ENCODE measurements around the gene PARP3. TPM values are rescaled to one million over a fixed set of nuclear protein-coding genes. Genes with fewer than 3 reads are reported as not detected.
A peak's percentile ranks its signal among the peaks of the same experiment; 100 is the strongest.

Gene PARP3
- total RNA-seq, 2 donors from 2014 or later = 3.7 to 11.9 TPM

DNA sequence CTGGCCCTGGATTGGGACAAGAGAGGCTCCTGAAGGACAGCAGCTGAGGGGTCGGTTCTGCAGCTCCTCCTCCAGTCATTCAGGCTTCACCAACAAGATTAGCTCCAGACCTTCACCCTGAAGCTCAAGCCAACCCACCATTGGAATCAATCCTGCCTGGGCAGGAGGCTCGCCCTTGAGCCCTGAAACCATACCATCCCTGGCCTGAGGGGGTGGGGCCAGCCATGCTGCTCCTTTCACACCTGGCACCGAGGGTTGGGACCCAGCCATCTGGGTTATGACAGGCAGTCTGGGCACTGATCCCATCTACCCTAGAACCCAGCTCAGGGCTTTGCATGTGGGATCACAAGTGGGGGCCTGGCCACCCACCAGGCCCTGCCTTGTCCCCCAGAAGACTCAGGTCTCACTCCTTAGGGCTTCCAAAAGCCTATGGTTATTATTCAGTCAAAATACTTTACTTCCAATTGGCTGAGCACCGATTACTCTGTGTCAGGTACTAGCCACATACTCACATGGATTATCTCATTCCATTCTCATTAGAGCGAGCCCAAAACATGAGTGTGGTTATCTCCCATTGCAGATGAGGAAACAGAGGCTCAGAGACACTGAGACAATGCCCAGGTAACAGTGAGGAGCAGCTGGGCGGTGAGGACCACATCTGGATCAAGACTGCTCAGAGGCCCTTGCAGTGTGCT is 28.6 kb downstream of the PARP3 start:
- no peak overlapping the region for H3K27ac Mint-ChIP-seq
- no peaks in the 10 kb centered on the region for H3K36me3 Mint-ChIP-seq
- H3K27me3 Mint-ChIP-seq = no peaks in the 10 kb centered on the region
- H3K9me3 Mint-ChIP-seq = no peaks in the 10 kb centered on the region
- DNase-seq (ENCODE audit: low spot score) = no peak
- no peak for ATAC-seq
- H3K4me3 Mint-ChIP-seq = no peak overlapping the region
- peaks cover 20 to 24% of the 10 kb centered on the region in 2 donors for H3K4me1 Mint-ChIP-seq (ENCODE audit: low read depth in 2 of 2)

DNA sequence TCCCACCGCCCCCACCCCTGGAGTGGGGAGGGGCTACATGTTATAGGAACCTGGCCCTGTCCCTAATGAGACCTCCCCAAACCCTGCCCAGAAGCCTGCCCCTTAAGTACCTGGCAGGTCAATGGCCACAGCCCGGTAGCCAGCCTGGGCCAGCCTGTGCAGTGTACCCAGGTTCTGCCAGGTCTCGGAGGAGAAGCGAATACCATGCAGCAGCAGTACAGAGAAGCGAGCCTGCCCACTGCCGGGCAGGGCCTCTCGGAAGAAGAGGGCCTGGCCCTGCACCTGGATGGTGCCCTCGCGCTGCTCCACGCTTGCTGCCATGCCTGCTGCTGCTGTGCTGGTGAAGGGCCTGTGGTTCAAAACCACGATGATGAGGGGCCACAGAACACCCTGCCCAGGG is 29.2 kb downstream of the PARP3 start:
- no peaks in the 10 kb centered on the region for H3K27me3 Mint-ChIP-seq
- H3K9me3 Mint-ChIP-seq = no peaks in the 10 kb centered on the region
- no peak overlapping the region for H3K27ac Mint-ChIP-seq
- no peak for DNase-seq (ENCODE audit: low spot score)
- H3K36me3 Mint-ChIP-seq = no peaks in the 10 kb centered on the region
- H3K4me1 Mint-ChIP-seq (ENCODE audit: low read depth in 2 of 2) = peaks cover 19 to 24% of the 10 kb centered on the region in 2 donors
- ATAC-seq = no peak
- H3K4me3 Mint-ChIP-seq = no peak overlapping the region

DNA sequence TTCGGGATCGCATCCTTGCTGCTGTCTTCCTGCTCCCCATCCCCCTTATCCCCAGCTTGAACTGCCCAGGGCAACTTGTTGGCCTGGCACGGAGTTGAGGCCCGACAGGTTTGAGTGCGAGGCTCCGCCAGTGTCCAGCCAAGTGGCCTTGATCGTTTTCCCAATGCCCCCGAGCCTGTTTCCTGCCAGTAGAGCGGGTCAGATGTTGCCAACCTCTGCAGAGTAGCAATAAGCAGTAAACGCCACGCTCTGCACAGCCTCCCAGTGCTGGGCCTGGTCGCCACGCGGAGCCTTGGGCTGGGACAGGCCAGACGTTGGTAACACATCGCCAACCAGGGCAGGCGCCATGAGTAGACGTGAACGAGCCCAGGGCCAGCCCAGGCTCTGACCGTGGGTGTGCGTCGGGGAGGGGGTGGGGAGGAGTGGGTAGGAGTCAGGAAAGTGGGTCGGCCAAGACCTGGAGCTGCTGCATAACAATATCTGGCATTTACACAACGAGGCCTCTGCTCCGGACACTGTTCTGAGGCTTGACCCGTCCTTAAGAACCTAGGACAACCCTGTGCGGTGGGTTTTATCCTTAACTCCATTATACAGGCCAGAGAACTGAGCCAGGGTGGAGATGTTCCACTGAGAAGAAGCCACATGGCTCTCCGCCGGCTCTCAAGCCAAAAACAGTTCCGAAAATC is 32.3 kb downstream of the PARP3 start:
- Mint-ChIP-seq H3K4me1 (ENCODE audit: low read depth in 2 of 2) (peaks cover 27 to 28% of the 10 kb centered on the region in 2 donors), H3K27me3 (no peaks in the 10 kb centered on the region)

DNA sequence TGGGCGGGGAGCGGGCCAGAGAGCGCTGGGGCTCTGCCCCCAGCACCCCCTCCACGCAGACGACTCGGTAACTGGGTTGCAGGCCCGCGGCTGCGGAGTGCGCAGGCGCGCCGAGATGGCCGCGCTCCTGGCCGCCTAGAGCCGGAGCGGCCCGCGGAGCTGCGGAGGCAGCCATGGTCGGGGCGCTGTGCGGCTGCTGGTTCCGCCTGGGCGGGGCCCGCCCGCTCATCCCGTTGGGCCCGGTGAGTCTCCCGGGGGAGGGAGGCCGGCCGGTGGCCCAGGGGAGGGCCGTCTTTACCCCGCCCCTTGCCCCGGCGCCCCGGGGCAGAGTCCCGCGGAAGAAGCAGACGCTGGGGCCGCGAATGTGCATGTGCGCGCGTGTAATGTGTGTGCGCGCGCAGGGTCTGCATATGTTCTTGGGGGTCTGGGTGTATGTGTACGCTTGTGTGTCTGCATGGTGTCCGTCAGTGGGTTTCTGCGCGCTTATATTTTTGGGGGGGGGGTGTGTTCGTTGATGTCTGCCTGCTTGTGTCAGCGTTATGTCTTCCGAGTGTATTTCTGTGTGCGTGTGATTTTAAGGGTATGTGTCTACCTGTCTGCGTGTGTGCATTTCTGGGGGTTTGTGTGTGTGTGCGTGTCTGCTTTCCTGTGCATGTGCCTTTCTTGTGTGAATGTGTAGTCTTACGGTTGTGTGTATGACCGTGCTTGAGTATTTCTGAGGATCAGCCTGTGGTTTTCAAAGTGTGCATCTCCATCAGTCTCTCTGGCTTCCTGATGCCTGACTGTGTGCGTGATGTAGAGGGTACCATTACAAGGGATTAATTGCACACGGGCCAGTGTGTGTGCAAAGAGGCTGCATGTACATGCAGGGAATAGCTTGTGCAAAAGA is 33.0 kb downstream of the PARP3 start, which contains the start of gene ABHD14A:
TSS of gene ABHD14A (plus strand) at position 102 of the 889 bp plus-strand sequence. CDS start at position 174, 72 bp downstream.
- DNase-seq (ENCODE audit: low spot score) = peak; percentile 85
- peaks cover 27 to 28% of the 10 kb centered on the region in 2 donors for H3K4me1 Mint-ChIP-seq (ENCODE audit: low read depth in 2 of 2)

More for the DNA sequence above, 32.3 kb downstream of the PARP3 start:
- Mint-ChIP-seq H3K36me3 (no peaks in the 10 kb centered on the region), H3K4me3 (peak overlapping the region; percentile 96), H3K9me3 (no peaks in the 10 kb centered on the region), H3K27ac (peak overlapping the region; percentile 64 to 93)
- DNase-seq (ENCODE audit: low spot score) (no peak), ATAC-seq (peak; percentile 30 to 34)

DNA sequence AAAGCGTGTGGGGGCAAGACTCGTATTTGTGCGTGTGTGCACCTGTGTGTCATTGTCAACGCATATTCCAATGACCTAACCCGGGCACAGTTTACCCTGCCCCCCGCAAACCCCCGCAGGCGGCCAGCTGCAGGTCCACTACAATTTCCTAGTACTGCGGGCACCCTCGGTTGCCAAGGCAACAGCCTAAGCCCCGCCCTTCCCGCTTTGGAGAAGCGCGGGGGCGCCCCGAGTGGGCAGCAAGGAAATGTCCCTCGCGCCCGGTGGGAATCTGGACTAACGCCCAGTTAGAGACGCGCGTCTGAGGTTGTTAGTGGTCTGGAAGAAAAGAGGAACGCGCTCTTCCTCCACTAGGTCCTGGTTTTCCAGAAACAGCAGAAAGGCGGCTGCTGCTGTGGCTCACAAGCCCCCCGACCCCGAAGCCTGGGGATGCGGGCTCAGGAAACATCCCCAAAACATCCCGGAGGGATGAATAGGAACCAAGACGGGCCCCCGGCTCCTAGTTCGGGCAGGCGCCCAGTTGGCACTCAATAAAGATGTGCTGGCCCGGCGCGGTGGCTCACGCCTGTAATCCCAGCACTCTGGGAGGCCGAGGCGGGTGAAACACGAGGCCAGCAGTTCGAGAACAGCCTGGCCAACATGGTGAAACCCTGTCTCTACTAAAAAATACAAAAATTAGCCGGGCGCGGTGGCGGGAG is 33.8 kb downstream of the PARP3 start:
- no peak for DNase-seq (ENCODE audit: low spot score)
- H3K27me3 Mint-ChIP-seq = no peaks in the 10 kb centered on the region
- H3K36me3 Mint-ChIP-seq = no peaks in the 10 kb centered on the region
- H3K4me1 Mint-ChIP-seq (ENCODE audit: low read depth in 2 of 2) = peaks cover 29 to 30% of the 10 kb centered on the region in 2 donors
- peak overlapping the region; percentile 26 to 64 for H3K27ac Mint-ChIP-seq
- no peaks in the 10 kb centered on the region for H3K9me3 Mint-ChIP-seq
- ATAC-seq = no peak
- peak overlapping the region; percentile 96 for H3K4me3 Mint-ChIP-seq

More for the DNA sequence above, 33.0 kb downstream of the PARP3 start, which contains the start of gene ABHD14A:
- H3K27me3 Mint-ChIP-seq = no peaks in the 10 kb centered on the region
- H3K4me3 Mint-ChIP-seq = peak within 1 kb of the TSS; percentile 96
- ATAC-seq = peak; percentile 85 to 89
- H3K27ac Mint-ChIP-seq = peak within 1 kb of the TSS; percentile 64 to 93
- H3K36me3 Mint-ChIP-seq = no peaks in the 10 kb centered on the region
- no peaks in the 10 kb centered on the region for H3K9me3 Mint-ChIP-seq

DNA sequence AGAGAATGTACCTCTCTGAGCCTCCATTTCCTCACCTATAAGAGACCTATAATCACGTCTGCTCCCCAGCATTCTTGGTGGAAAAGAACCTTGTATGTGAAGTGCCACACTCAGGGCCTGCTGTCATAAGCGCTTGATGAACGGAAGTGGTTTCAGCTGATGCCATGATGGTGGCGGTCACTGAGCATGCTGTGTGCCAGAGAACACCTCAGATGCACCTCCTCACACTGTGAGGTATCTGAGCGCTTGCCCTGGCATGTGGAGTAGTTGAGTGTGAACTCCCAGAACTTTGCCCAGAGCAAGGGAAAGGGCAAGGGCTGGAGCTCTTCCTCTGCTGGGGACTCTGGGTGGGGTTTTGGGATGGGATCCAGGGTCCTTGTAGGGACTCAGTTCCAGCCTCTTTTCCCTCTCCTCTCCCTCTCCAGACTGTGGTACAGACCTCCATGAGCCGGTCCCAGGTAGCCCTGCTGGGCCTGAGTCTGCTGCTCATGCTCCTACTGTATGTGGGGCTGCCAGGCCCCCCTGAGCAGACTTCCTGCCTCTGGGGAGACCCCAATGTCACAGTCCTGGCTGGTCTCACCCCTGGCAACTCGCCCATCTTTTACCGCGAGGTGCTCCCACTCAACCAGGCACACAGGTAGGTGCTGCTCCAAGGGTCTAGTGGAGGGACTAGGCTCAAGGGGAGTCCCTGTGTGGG is 35.4 kb downstream of the PARP3 start:
- H3K9me3 Mint-ChIP-seq = no peaks in the 10 kb centered on the region

DNA sequence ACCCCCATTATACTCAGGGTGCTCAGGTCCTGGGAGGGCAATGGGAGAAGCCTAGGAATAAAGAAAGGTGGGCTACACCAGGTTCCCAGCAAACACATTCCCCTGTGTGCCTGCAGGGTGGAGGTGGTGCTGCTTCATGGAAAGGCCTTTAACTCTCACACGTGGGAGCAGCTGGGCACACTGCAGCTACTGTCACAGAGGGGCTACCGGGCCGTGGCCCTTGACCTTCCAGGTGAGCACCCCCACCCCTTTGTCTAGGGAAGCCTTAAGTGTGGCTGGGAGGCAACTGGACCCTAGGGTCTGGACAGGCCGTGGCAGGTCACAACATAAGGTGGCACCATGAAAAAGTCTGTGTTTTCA is 36.0 kb downstream of the PARP3 start:
- Mint-ChIP-seq H3K9me3 (no peaks in the 10 kb centered on the region), H3K4me3 (no peak overlapping the region), H3K36me3 (no peaks in the 10 kb centered on the region), H3K4me1 (ENCODE audit: low read depth in 2 of 2) (peaks cover 42 to 43% of the 10 kb centered on the region in 2 donors), H3K27ac (no peak overlapping the region), H3K27me3 (no peaks in the 10 kb centered on the region)
- ATAC-seq (no peak), DNase-seq (ENCODE audit: low spot score) (no peak)

More for the DNA sequence above, 35.4 kb downstream of the PARP3 start:
- Mint-ChIP-seq H3K27me3 (no peaks in the 10 kb centered on the region), H3K27ac (peak overlapping the region; percentile 2 to 16), H3K4me1 (ENCODE audit: low read depth in 2 of 2) (peaks cover 39 to 40% of the 10 kb centered on the region in 2 donors), H3K36me3 (no peaks in the 10 kb centered on the region), H3K4me3 (peak overlapping the region; percentile 18)
- ATAC-seq = no peak
- DNase-seq (ENCODE audit: low spot score) = no peak

DNA sequence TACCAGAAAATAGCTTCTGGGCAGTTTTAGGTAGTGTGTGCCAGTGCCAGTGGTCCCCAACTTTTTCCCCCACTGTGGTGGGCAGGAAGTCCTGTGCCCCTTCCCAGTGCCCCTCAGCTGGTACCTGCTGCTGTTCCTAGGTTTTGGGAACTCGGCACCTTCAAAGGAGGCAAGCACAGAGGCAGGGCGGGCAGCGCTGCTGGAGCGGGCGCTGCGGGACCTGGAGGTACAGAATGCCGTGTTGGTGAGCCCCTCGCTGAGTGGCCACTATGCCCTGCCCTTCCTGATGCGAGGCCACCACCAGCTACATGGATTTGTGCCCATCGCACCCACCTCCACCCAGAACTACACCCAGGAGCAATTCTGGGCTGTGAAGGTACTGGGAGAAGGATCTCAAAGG is 38.1 kb downstream of the PARP3 start:
- H3K27me3 Mint-ChIP-seq = no peaks in the 10 kb centered on the region
- no peaks in the 10 kb centered on the region for H3K36me3 Mint-ChIP-seq
- DNase-seq (ENCODE audit: low spot score) (no peak), ATAC-seq (no peak)
- peaks cover 33 to 37% of the 10 kb centered on the region in 2 donors for H3K4me1 Mint-ChIP-seq (ENCODE audit: low read depth in 2 of 2)
- H3K9me3 Mint-ChIP-seq = no peaks in the 10 kb centered on the region
- H3K27ac Mint-ChIP-seq = no peak overlapping the region
- H3K4me3 Mint-ChIP-seq = no peak overlapping the region

DNA sequence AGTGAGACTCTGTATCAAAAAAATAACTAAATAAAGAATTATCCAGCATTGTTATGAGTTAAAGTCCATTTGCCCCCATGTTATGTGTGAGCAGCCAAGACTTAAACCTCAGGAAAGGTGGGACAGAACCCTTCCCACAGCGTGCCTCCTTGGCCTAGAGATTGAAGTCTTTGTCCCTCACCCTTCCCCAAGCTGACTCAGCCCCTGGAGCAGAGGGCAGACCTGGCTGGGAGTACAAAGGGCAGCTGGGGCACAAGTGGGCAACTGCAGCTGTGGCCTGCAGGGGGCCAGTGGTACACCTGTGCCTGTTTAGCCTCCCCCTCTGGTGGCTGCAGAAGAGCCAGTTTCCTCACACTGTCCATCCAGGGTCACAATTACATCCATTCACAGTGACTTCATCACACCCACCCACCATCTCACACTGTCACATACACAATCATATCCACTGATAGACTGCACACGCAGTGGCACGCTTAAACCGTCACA is 40.2 kb downstream of the PARP3 start:
- Mint-ChIP-seq H3K27ac (peak overlapping the region; percentile 97), H3K27me3 (no peaks in the 10 kb centered on the region), H3K4me3 (peak overlapping the region; percentile 99), H3K4me1 (ENCODE audit: low read depth in 2 of 2) (peaks cover 20 to 23% of the 10 kb centered on the region in 2 donors), H3K36me3 (no peaks in the 10 kb centered on the region), H3K9me3 (no peaks in the 10 kb centered on the region)
- DNase-seq (ENCODE audit: low spot score) (no peak), ATAC-seq (peak; percentile 33 to 48)

DNA sequence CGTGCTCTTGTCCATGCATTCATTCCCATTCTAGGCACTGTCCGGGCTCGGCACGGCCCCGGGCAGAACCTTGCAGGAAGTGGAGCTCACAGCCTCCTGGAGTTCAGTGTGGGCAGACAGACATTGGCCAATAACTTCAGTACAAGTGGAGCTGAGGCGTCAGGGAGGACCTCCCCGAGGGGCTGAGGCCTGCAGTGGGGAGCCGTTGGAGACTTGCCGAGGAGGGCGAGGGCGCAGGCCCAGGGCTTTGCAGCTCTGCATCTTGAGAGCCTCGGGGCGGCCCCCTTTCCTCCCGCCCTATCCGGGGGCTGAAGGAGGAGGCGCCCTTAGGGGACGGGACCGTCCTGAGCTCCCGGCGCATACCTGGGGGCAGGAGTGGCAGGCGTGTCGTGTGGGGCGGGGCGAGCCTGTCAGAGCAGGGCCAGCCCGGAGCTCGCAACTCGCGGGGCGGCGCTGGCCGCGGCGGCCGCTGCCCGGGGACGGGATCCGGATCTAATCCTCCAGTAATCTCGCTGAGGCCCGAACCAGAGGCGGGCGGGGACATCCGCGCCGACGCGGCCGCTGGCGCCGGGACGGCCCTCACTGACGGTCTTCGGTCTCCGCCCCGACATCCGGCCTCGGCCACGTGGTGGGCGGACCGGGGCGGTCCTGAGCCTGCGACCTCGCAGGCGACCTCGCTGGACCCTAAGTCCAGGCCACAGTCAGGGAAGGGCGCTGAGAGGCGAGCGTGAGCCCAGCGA is 40.8 kb downstream of the PARP3 start, which contains the start of gene ACY1:
TSS of gene ACY1 (plus strand) at position 698 of the 740 bp plus-strand sequence. CDS start 530 bp downstream, outside the sequence.
- peak; percentile 93 to 94 for ATAC-seq
- H3K27me3 Mint-ChIP-seq = no peaks in the 10 kb centered on the region
- H3K27ac Mint-ChIP-seq = peak within 1 kb of the TSS; percentile 97
- H3K4me1 Mint-ChIP-seq (ENCODE audit: low read depth in 2 of 2) = peaks cover 19 to 23% of the 10 kb centered on the region in 2 donors
- peak; percentile 90 for DNase-seq (ENCODE audit: low spot score)
- no peaks in the 10 kb centered on the region for H3K36me3 Mint-ChIP-seq
- H3K9me3 Mint-ChIP-seq = no peaks in the 10 kb centered on the region
- H3K4me3 Mint-ChIP-seq = peak within 1 kb of the TSS; percentile 99

DNA sequence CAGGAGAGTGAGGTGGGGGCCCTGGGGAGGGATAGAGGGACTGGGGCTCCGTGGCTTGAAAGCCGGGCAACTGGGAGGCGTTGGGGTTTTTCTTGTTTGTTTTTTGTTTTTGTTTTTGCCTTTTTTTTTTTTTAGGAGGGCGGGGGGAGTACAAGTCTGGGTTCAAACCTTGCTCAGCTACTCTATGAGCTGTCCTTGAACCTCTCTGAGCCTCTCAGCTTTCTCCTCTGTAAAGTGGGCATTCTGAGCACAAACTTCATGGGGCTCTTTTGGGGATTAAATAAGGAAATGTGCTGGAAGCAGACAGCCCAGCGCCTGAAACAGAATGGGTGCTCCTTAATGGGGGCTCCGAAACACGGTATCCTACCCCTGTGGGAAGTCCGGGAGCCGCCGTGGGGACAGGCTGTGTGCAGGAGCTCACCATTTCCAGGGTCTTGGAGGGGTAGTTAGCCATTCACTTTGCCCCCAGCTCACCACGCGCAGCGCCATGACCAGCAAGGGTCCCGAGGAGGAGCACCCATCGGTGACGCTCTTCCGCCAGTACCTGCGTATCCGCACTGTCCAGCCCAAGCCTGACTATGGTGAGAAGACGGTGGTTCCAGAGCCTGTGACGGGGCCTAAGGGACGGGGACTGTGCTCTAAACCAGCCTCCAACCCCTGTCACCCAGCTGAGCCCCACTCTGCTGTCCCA is 41.6 kb downstream of the PARP3 start:
- no peak for ATAC-seq
- Mint-ChIP-seq H3K27ac (peak overlapping the region; percentile 97), H3K4me3 (peak overlapping the region; percentile 99), H3K4me1 (ENCODE audit: low read depth in 2 of 2) (peaks cover 22 to 25% of the 10 kb centered on the region in 2 donors), H3K9me3 (no peaks in the 10 kb centered on the region), H3K36me3 (no peaks in the 10 kb centered on the region), H3K27me3 (no peaks in the 10 kb centered on the region)
- DNase-seq (ENCODE audit: low spot score) = no peak
